Natural killer cell (primary cell): ENCODE data around the gene DNMBP. TPM values are rescaled to one million over a fixed set of nuclear protein-coding genes. Genes with fewer than 3 reads are reported as not detected.

Experiments used
- ATAC-seq, 3 donors: fragments of 150-1000 bp in 2 of 3; fragments of 200-7000 bp in 1 of 3; cut with Tn5 transposase; 1 replicate in 1 of 3; 2 replicates in 2 of 3; pipeline ENCODE4 v1.10.0; 2021; ENCODE audit warnings: mild to moderate bottlenecking in 2 of 3, moderate library complexity in 2 of 3
- DNase-seq, 2 donors: peaks; one replicate each; pipeline versions ENCODE4 v3.0.0 to v3.0.0-alpha.2; 2013 to 2021; ENCODE audit warnings: mixed read lengths in 1 of 2
- H3K27ac ChIP-seq: one replicate; pipeline ENCODE4 v1.5.1; 2013; ENCODE audit warnings: mild to moderate bottlenecking, low read length
- H3K27me3 ChIP-seq: one replicate; pipeline ENCODE4 v1.6.1; 2013; ENCODE audit warnings: low read length; ENCODE audit not compliant: control insufficient read depth, insufficient read depth
- H3K36me3 ChIP-seq: one replicate; pipeline ENCODE4 v1.6.1; 2013; ENCODE audit warnings: low read length; ENCODE audit not compliant: control insufficient read depth, insufficient read depth
- H3K4me1 ChIP-seq: one replicate; pipeline ENCODE4 v1.6.1; 2013; ENCODE audit warnings: low read length; ENCODE audit not compliant: control insufficient read depth, insufficient read depth
- H3K4me3 ChIP-seq: one replicate; pipeline ENCODE4 v1.5.1; 2013; ENCODE audit warnings: low read length
- H3K9me3 ChIP-seq: one replicate; pipeline ENCODE4 v1.6.1; 2013; ENCODE audit warnings: low read length; ENCODE audit not compliant: control insufficient read depth, insufficient read depth
- H3K27ac Mint-ChIP-seq, 2 donors: one replicate each; pipeline ENCODE4 v1.8.0; 2022; ENCODE audit warnings: mild to moderate bottlenecking in 2 of 2, mixed read lengths in 2 of 2, moderate library complexity in 1 of 2
- H3K27me3 Mint-ChIP-seq, 2 donors: one replicate each; pipeline ENCODE4 v1.8.0; 2022; ENCODE audit warnings: low read depth in 2 of 2, mixed read lengths in 2 of 2
- H3K36me3 Mint-ChIP-seq: one replicate; pipeline ENCODE4 v1.8.0; 2022; ENCODE audit warnings: mixed read lengths
- H3K4me1 Mint-ChIP-seq, 2 donors: one replicate each; pipeline ENCODE4 v1.8.0; 2022; ENCODE audit warnings: mixed read lengths in 2 of 2
- H3K4me3 Mint-ChIP-seq: one replicate; pipeline ENCODE4 v1.8.0; 2022; ENCODE audit warnings: mild to moderate bottlenecking, moderate library complexity, mixed read lengths
- H3K9me3 Mint-ChIP-seq, 2 donors: one replicate each; pipeline ENCODE4 v1.8.0; 2022; ENCODE audit warnings: mixed read lengths in 2 of 2
- CTCF ChIP-seq: fragments of 200-600 bp; IDR thresholded peaks from one replicate; pipeline ENCODE4 v1.8.0; 2022; ENCODE audit warnings: antibody characterized with exemption
- WGBS: methylation state at CpG from one replicate; pipeline ENCODE4 v1.1.7; 2013; ENCODE audit warnings: missing lambda C conversion rate; ENCODE audit not compliant: insufficient coverage; 5-methylcytosine and 5-hydroxymethylcytosine counted together
- intact Hi-C: fragments of 100-400 bp; cut with micrococcal nuclease; formaldehyde crosslinking; loops from one replicate; pipeline ENCODE4 v1.14.2; 2022
- total RNA-seq, 4 donors: library from RNA; stranded (reverse); fragments of 120-200 nt in 1 of 4; gene quantifications; one replicate each; pipeline versions ENCODE4 v1.2.3 to v1.2.4, GENCODE V29; 2013 to 2022

Gene DNMBP, protein sequence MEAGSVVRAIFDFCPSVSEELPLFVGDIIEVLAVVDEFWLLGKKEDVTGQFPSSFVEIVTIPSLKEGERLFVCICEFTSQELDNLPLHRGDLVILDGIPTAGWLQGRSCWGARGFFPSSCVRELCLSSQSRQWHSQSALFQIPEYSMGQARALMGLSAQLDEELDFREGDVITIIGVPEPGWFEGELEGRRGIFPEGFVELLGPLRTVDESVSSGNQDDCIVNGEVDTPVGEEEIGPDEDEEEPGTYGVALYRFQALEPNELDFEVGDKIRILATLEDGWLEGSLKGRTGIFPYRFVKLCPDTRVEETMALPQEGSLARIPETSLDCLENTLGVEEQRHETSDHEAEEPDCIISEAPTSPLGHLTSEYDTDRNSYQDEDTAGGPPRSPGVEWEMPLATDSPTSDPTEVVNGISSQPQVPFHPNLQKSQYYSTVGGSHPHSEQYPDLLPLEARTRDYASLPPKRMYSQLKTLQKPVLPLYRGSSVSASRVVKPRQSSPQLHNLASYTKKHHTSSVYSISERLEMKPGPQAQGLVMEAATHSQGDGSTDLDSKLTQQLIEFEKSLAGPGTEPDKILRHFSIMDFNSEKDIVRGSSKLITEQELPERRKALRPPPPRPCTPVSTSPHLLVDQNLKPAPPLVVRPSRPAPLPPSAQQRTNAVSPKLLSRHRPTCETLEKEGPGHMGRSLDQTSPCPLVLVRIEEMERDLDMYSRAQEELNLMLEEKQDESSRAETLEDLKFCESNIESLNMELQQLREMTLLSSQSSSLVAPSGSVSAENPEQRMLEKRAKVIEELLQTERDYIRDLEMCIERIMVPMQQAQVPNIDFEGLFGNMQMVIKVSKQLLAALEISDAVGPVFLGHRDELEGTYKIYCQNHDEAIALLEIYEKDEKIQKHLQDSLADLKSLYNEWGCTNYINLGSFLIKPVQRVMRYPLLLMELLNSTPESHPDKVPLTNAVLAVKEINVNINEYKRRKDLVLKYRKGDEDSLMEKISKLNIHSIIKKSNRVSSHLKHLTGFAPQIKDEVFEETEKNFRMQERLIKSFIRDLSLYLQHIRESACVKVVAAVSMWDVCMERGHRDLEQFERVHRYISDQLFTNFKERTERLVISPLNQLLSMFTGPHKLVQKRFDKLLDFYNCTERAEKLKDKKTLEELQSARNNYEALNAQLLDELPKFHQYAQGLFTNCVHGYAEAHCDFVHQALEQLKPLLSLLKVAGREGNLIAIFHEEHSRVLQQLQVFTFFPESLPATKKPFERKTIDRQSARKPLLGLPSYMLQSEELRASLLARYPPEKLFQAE (N-terminal part only)
- total RNA-seq, result 10 to 100 TPM; 13.8 to 15.4 (median 14.4) TPM
- total RNA-seq (2013), result 12.7 TPM

DNA sequence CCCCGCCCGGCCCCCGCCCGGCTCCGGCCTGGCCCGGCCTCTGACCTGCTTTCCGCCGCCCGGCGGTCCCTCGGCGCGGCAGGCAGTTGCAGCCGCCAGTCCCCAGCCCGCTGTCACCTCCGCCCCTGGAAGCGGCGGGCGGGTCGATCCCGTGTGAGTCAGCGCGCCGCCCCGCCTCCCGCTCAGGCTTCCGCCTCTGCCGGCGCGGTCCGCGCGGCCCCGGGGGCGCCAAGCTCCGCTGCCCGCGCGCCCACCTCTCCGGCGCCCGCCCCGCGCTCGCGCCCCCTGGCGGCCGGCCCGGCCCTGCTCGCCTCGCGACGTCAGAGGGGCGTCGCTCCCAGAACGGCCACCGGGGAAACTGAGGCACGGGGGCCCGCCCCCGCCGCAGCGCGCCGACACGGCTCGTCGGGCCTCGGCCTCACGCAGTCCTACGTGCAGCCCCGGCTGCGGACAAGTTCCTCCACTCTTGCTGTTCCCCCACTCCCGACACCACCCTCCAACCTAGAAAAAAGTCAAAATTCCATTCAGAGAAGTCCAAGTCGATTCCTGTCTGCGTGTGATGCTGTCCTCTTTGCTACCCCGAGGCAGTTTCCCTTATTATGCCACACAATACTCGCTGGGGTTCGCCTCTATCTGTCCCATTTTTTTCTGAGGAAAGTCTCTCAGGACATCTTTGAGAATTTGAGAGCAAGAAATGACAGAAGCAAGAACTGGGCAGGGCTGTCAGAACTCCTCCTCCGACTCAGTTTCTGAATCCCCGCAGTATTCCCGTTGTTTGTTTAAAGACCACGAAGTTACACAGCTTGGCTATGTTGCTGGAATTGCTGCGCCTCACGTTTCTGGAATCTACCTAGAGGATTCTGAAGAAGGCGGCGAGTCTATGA is at the start of gene DNMBP:
DNMBP (minus strand) TSS at position 155 of the 884 bp plus-strand sequence. CDS start 37,823 bp downstream, outside the sequence.
- peak; percentile 86 to 91 for DNase-seq
- TF ChIP-seq CTCF, result peak; percentile 59
- Histone ChIP-seq H3K27me3 (no peaks in the 10 kb centered on the region), H3K4me3 (peak within 1 kb of the TSS; percentile 83), H3K9me3 (no peaks in the 10 kb centered on the region), H3K36me3 (no peaks in the 10 kb centered on the region), H3K4me1 (peaks cover 11% of the 10 kb centered on the region), H3K27ac (peak within 1 kb of the TSS; percentile 67)
- Mint-ChIP-seq H3K4me3 (peak within 1 kb of the TSS; percentile 93), H3K9me3 (no peaks in the 10 kb centered on the region), H3K27me3 (no peaks in the 10 kb centered on the region), H3K36me3 (no peaks in the 10 kb centered on the region), H3K27ac (peak within 1 kb of the TSS; percentile 41 to 89), H3K4me1 (peaks cover 36 to 41% of the 10 kb centered on the region in 2 donors)
- 5% methylated on average over 86 of the region's 86 CpGs for WGBS
- intact Hi-C loops, result loop anchor here (1.0 to 10.0 kb wide), 2 partner anchors 16 to 165 kb away; no protein-coding TSS in a partner anchor
- ATAC-seq, result peak; percentile 96 to 98 (median 97)

- Histone ChIP-seq H3K4me3 (no peak overlapping the region), H3K27me3 (no peaks in the 10 kb centered on the region), H3K4me1 (no peaks in the 10 kb centered on the region), H3K9me3 (no peaks in the 10 kb centered on the region), H3K27ac (no peak overlapping the region), H3K36me3 (no peaks in the 10 kb centered on the region)
- H3K27me3 Mint-ChIP-seq, result peaks cover 0 to 8% of the 10 kb centered on the region in 2 donors
- no peak overlapping the region for H3K27ac Mint-ChIP-seq
- H3K4me1 Mint-ChIP-seq, result no peaks in the 10 kb centered on the region
- intact Hi-C loops, result no loop called here
- no peak for TF ChIP-seq CTCF
- no peak overlapping the region for H3K4me3 Mint-ChIP-seq
- DNase-seq, result no peak
- no peaks in the 10 kb centered on the region for H3K9me3 Mint-ChIP-seq
- whole genome bisulfite sequencing, result 74% methylated on average over 1 of the region's 1 CpG
- no peak for ATAC-seq
- H3K36me3 Mint-ChIP-seq, result no peaks in the 10 kb centered on the region
Observed at GRCh38 chr10:100057948-100058347, 48.2 kb upstream of the DNMBP start.

GRCh38 chr10:100053686-100054460 is 44.1 kb upstream of the DNMBP start:
- no peaks in the 10 kb centered on the region for H3K9me3 Mint-ChIP-seq
- no peaks in the 10 kb centered on the region for H3K4me1 Mint-ChIP-seq

More at GRCh38 chr10:100053686-100054460, 44.1 kb upstream of the DNMBP start:
- ATAC-seq, result no peak
- Mint-ChIP-seq H3K36me3 (no peaks in the 10 kb centered on the region), H3K27ac (no peak overlapping the region), H3K4me3 (no peak overlapping the region), H3K27me3 (peaks cover 0 to 8% of the 10 kb centered on the region in 2 donors)
- intact Hi-C loops, result no loop called here
- H3K27ac ChIP-seq, result no peak overlapping the region
- no peak for DNase-seq
- no peaks in the 10 kb centered on the region for H3K4me1 ChIP-seq
- H3K4me3 ChIP-seq, result no peak overlapping the region
- H3K9me3 ChIP-seq, result no peaks in the 10 kb centered on the region
- TF ChIP-seq CTCF, result no peak
- no peaks in the 10 kb centered on the region for H3K27me3 ChIP-seq
- WGBS, result 79% methylated on average over 5 of the region's 6 CpGs
- H3K36me3 ChIP-seq, result no peaks in the 10 kb centered on the region
